ENCODE data around the gene KCNG2.
"Not testable (repeated sequence)": the region's sequence is repeated elsewhere in the genome, so short reads cannot be mapped to it uniquely, and the experiment has no call there.

KCNG2 gene

GRCh38 chr18:79797518-79798345 lies at the start of gene KCNG2:
KCNG2 (plus strand) TSS chr18:79797938; CDS start chr18:79863668, 65,730 bp downstream.
- in situ Hi-C loops (cut with MboI; ENCODE audit: low pct_unique_long_range_greater_than_20kb, low sequenced_read_pairs): no loop called here
- DNase-seq: peak; percentile 25

- in situ Hi-C loops (cut with MboI; ENCODE audit: low pct_unique_long_range_greater_than_20kb, low sequenced_read_pairs): no loop called here
- no peak for DNase-seq
These were observed 49.2 kb upstream of the KCNG2 start for GRCh38 chr18:79748321-79749180.

- in situ Hi-C loops (cut with MboI; ENCODE audit: low pct_unique_long_range_greater_than_20kb, low sequenced_read_pairs): no loop called here
- no peak for DNase-seq
These were observed 48.2 kb upstream of the KCNG2 start for GRCh38 chr18:79749251-79750191.

GRCh38 chr18:79750980-79751571 lies 46.7 kb upstream of the KCNG2 start:
- in situ Hi-C loops (cut with MboI; ENCODE audit: low pct_unique_long_range_greater_than_20kb, low sequenced_read_pairs): no loop called here
- DNase-seq: no peak

GRCh38 chr18:79751918-79752578 lies 45.7 kb upstream of the KCNG2 start:
- in situ Hi-C loops (cut with MboI; ENCODE audit: low pct_unique_long_range_greater_than_20kb, low sequenced_read_pairs); DNase-seq: not testable (repeated sequence)

GRCh38 chr18:79752946-79753345 lies 44.8 kb upstream of the KCNG2 start:
- in situ Hi-C loops (cut with MboI; ENCODE audit: low pct_unique_long_range_greater_than_20kb, low sequenced_read_pairs); DNase-seq: not testable (repeated sequence)

- in situ Hi-C loops (cut with MboI; ENCODE audit: low pct_unique_long_range_greater_than_20kb, low sequenced_read_pairs): no loop called here
- no peak for DNase-seq
These were observed 44.3 kb upstream of the KCNG2 start for GRCh38 chr18:79753391-79753851.

GRCh38 chr18:79754022-79754761 lies 43.5 kb upstream of the KCNG2 start:
- DNase-seq: no peak
- in situ Hi-C loops (cut with MboI; ENCODE audit: low pct_unique_long_range_greater_than_20kb, low sequenced_read_pairs): no loop called here

GRCh38 chr18:79754831-79755351 lies 42.8 kb upstream of the KCNG2 start:
- no peak for DNase-seq
- in situ Hi-C loops (cut with MboI; ENCODE audit: low pct_unique_long_range_greater_than_20kb, low sequenced_read_pairs): no loop called here

GRCh38 chr18:79755496-79756142 lies 42.1 kb upstream of the KCNG2 start:
- in situ Hi-C loops (cut with MboI; ENCODE audit: low pct_unique_long_range_greater_than_20kb, low sequenced_read_pairs): no loop called here
- DNase-seq: no peak

GRCh38 chr18:79756143-79756500 lies 41.6 kb upstream of the KCNG2 start:
- in situ Hi-C loops (cut with MboI; ENCODE audit: low pct_unique_long_range_greater_than_20kb, low sequenced_read_pairs): no loop called here
- no peak for DNase-seq

- in situ Hi-C loops (cut with MboI; ENCODE audit: low pct_unique_long_range_greater_than_20kb, low sequenced_read_pairs): no loop called here
- no peak for DNase-seq
These were observed 40.9 kb upstream of the KCNG2 start for GRCh38 chr18:79756826-79757225.

- DNase-seq: no peak
- in situ Hi-C loops (cut with MboI; ENCODE audit: low pct_unique_long_range_greater_than_20kb, low sequenced_read_pairs): no loop called here
These were observed 37.4 kb upstream of the KCNG2 start for GRCh38 chr18:79760348-79760747.

- no peak for DNase-seq
- in situ Hi-C loops (cut with MboI; ENCODE audit: low pct_unique_long_range_greater_than_20kb, low sequenced_read_pairs): no loop called here
These were observed 36.9 kb upstream of the KCNG2 start for GRCh38 chr18:79760881-79761280.

GRCh38 chr18:79763407-79763806 lies 34.3 kb upstream of the KCNG2 start:
- DNase-seq: no peak
- in situ Hi-C loops (cut with MboI; ENCODE audit: low pct_unique_long_range_greater_than_20kb, low sequenced_read_pairs): no loop called here

- no peak for DNase-seq
- in situ Hi-C loops (cut with MboI; ENCODE audit: low pct_unique_long_range_greater_than_20kb, low sequenced_read_pairs): no loop called here
These were observed 33.6 kb upstream of the KCNG2 start for GRCh38 chr18:79764131-79764530.
